SK-MEL-5 (cell line): ENCODE data around the gene ST3GAL2. TPM values are rescaled to one million over a fixed set of nuclear protein-coding genes. Genes with fewer than 3 reads are reported as not detected.
"Not testable (repeated sequence)": the region's sequence is repeated elsewhere in the genome, so short reads cannot be mapped to it uniquely, and the experiment has no call there.

Source experiments
- DNase-seq: peaks from one replicate; pipeline ENCODE4 v3.0.0-alpha.2; 2016; ENCODE audit warnings: low read depth, low spot score
- in situ Hi-C: cut with HindIII; loops from 2 replicates; pipeline ENCODE4 v1.10.0; 2016; ENCODE audit warnings: low sequenced_read_pairs, high pct_unique_total_duplicates, low pct_unique_long_range_greater_than_20kb
- total RNA-seq: library from RNA; depleted of rRNA; stranded (reverse); fragments of >200 nt; shearing (Covaris generic); gene quantifications from 2 replicates; pipeline ENCODE4 v1.2.3, GENCODE V29; 2014

The ST3GAL2 gene
- total RNA-seq, 1 experiment from 2014 or later: 13.7 TPM

- in situ Hi-C loops: no loop called here
- DNase-seq: no peak
Measured at GRCh38 chr16:70399951-70400350, 38.9 kb downstream of the ST3GAL2 start.

GRCh38 chr16:70399381-70399780, 39.5 kb downstream of the ST3GAL2 start:
- in situ Hi-C loops: no loop called here

GRCh38 chr16:70398177-70398743, 40.6 kb downstream of the ST3GAL2 start:
- no peak for DNase-seq
- in situ Hi-C loops: no loop called here

More at GRCh38 chr16:70399381-70399780, 39.5 kb downstream of the ST3GAL2 start:
- DNase-seq: no peak

- peak; percentile 18 for DNase-seq
- in situ Hi-C loops: no loop called here
Measured at GRCh38 chr16:70396246-70396904, 42.5 kb downstream of the ST3GAL2 start.

- in situ Hi-C loops: no loop called here
- DNase-seq: peak; percentile 70
Measured at GRCh38 chr16:70395345-70395901, 43.5 kb downstream of the ST3GAL2 start.

GRCh38 chr16:70394853-70395252, 44.0 kb downstream of the ST3GAL2 start:
- no peak for DNase-seq
- in situ Hi-C loops: no loop called here

- no peak for DNase-seq
Measured at GRCh38 chr16:70393662-70394061, 45.2 kb downstream of the ST3GAL2 start.

GRCh38 chr16:70392606-70393005, 46.3 kb downstream of the ST3GAL2 start:
- no peak for DNase-seq
- in situ Hi-C loops: no loop called here

More at GRCh38 chr16:70393662-70394061, 45.2 kb downstream of the ST3GAL2 start:
- in situ Hi-C loops: no loop called here

- DNase-seq: no peak
- in situ Hi-C loops: no loop called here
Measured at GRCh38 chr16:70391881-70392481, 46.9 kb downstream of the ST3GAL2 start.

- in situ Hi-C loops: no loop called here
Measured at GRCh38 chr16:70391446-70391845, 47.5 kb downstream of the ST3GAL2 start.

GRCh38 chr16:70390774-70391173, 48.1 kb downstream of the ST3GAL2 start:
- in situ Hi-C loops: no loop called here
- no peak for DNase-seq

More at GRCh38 chr16:70391446-70391845, 47.5 kb downstream of the ST3GAL2 start:
- DNase-seq: no peak

- DNase-seq: no peak
- in situ Hi-C loops: no loop called here
Measured at GRCh38 chr16:70388006-70388680, 50.8 kb downstream of the ST3GAL2 start.

- in situ Hi-C loops: not testable (repeated sequence)
Measured at GRCh38 chr16:70386289-70386986, 52.5 kb downstream of the ST3GAL2 start.

GRCh38 chr16:70383421-70383960, 55.4 kb downstream of the ST3GAL2 start:
- no peak for DNase-seq
- in situ Hi-C loops: no loop called here

More at GRCh38 chr16:70386289-70386986, 52.5 kb downstream of the ST3GAL2 start:
- DNase-seq: not testable (repeated sequence)

- DNase-seq: no peak
- in situ Hi-C loops: no loop called here
Measured at GRCh38 chr16:70381604-70382342, 57.1 kb downstream of the ST3GAL2 start.

GRCh38 chr16:70380919-70381603, 57.8 kb downstream of the ST3GAL2 start:
- DNase-seq: peak; percentile 94
- in situ Hi-C loops: no loop called here
